Bronchial epithelial cell (primary cell): ENCODE results near the gene SEZ6L. TPM values are rescaled to one million over a fixed set of nuclear protein-coding genes. Genes with fewer than 3 reads are reported as not detected.
A peak's percentile ranks its signal among the peaks of the same experiment; 100 is the strongest.

ENCODE experiments used
- DNase-seq: peaks from one replicate; pipeline ENCODE4 v3.0.0-alpha.2; 2010; ENCODE audit warnings: low read depth
- FAIRE-seq: peaks from 2 replicates; lab custom pipeline; 2011; peaks lifted over from hg19 to GRCh38; lab: Jason Lieb, UNC
- H3K27me3 ChIP-seq: 2 replicates; pipeline ENCODE4 v1.5.1; 2011; ENCODE audit warnings: low read length; ENCODE audit not compliant: control insufficient read depth, insufficient read depth
- H3K36me3 ChIP-seq: 2 replicates; pipeline ENCODE4 v1.5.1; 2011; ENCODE audit warnings: low read length; ENCODE audit not compliant: control insufficient read depth, insufficient read depth
- H3K4me3 ChIP-seq: 2 replicates; pipeline ENCODE4 v1.5.1; 2011; ENCODE audit warnings: mild to moderate bottlenecking, low read depth, low read length, control low read depth
- total RNA-seq: library from RNA; depleted of rRNA; stranded (reverse); fragments of >200 nt; gene quantifications from 2 replicates; pipeline ENCODE4 v1.2.1, GENCODE V29; 2014
- TF ChIP-seq, protein P1 (sequence below): IDR thresholded peaks from 2 replicates; pipeline ENCODE4 v1.5.1; 2011; ENCODE audit warnings: mild to moderate bottlenecking, moderate library complexity, low read length, control low read depth, inconsistent platforms; ENCODE audit not compliant: insufficient read depth, severe bottlenecking

The SEZ6L gene
- total RNA-seq, 1 donor from 2014 or later = not detected

DNA sequence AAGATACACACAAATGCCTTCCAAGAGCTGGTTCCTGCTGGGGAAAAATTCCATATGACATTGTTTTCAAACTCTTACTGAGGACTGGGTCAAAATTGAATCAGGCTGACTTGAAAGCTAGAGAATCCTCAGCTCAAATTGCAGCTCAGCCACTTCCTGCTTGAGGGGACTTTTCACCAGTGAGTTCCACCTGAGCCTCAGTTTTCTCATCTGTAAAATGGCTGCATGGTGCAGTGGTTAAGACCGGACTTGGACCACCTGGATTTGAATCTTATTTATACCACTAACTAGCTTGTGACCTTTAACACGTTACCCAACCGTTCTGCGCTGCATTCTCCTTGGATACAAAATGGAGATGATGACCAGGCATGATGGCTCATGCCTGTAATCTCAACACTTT is 189.9 kb downstream of the SEZ6L start:
- Histone ChIP-seq H3K36me3 (no peaks in the 10 kb centered on the region), H3K4me3 (no peak overlapping the region), H3K27me3 (no peaks in the 10 kb centered on the region)
- FAIRE-seq = no peak
- TF ChIP-seq, protein P1, sequence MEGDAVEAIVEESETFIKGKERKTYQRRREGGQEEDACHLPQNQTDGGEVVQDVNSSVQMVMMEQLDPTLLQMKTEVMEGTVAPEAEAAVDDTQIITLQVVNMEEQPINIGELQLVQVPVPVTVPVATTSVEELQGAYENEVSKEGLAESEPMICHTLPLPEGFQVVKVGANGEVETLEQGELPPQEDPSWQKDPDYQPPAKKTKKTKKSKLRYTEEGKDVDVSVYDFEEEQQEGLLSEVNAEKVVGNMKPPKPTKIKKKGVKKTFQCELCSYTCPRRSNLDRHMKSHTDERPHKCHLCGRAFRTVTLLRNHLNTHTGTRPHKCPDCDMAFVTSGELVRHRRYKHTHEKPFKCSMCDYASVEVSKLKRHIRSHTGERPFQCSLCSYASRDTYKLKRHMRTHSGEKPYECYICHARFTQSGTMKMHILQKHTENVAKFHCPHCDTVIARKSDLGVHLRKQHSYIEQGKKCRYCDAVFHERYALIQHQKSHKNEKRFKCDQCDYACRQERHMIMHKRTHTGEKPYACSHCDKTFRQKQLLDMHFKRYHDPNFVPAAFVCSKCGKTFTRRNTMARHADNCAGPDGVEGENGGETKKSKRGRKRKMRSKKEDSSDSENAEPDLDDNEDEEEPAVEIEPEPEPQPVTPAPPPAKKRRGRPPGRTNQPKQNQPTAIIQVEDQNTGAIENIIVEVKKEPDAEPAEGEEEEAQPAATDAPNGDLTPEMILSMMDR = no peak
- DNase-seq = no peak

DNA sequence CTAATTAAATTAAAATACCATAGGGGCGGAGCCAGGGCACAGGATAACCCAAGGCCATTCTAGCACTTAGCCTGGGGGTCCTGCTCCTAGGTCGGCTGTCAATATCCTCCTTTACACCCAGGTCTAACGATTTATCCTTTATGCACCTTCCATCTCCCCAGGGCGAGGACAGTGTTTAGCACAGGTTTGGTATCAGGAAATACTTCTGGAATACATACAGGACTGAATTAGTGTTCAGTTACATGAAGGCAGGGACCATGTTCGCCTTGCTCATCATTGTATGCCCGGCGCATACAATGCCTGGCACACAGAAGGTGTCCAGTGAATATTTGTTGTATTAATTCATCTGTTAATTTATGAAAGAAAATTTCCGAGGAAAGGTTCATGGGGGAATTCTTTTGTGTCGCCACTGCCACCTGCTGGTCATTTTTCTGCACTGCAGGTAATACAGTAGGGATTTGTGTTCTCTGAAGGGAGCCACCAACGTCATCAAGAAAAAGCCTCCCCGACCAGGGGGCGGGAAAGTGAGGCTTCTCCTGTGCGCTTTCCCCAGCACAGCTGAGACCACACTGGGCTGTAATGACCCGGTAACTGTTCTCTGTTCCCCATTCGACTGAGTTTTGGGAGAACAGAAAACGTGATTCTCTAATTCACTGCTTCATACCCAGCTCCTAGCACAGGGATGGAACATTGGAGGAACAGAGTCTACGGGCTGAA is 191.1 kb downstream of the SEZ6L start:
- TF ChIP-seq, protein P1 = peak; percentile 75
- DNase-seq = peak; percentile 68
- Histone ChIP-seq H3K4me3 (no peak overlapping the region), H3K27me3 (no peaks in the 10 kb centered on the region), H3K36me3 (no peaks in the 10 kb centered on the region)
- no peak for FAIRE-seq

DNA sequence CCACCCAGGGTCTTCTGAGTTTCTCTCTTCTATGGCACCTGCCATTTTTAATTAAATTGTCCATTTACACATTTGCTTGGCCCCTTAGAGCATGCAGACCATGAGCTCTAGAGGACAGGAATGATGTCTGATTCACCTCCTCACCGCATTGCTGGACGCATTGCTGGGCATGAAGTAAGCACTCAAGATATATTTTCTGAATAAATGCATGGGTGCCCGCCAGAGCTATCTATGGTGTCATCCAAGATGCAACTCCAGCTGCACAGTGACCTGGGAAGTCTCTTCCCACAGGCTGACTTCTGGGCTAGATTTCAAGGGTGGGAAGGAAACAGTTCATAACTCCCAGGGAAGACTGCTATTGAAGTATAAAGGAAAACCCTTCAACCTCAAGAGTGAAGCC is 193.2 kb downstream of the SEZ6L start:
- Histone ChIP-seq H3K36me3 (no peaks in the 10 kb centered on the region), H3K27me3 (no peaks in the 10 kb centered on the region), H3K4me3 (no peak overlapping the region)
- FAIRE-seq = no peak
- TF ChIP-seq, protein P1 = no peak
- DNase-seq = no peak

DNA sequence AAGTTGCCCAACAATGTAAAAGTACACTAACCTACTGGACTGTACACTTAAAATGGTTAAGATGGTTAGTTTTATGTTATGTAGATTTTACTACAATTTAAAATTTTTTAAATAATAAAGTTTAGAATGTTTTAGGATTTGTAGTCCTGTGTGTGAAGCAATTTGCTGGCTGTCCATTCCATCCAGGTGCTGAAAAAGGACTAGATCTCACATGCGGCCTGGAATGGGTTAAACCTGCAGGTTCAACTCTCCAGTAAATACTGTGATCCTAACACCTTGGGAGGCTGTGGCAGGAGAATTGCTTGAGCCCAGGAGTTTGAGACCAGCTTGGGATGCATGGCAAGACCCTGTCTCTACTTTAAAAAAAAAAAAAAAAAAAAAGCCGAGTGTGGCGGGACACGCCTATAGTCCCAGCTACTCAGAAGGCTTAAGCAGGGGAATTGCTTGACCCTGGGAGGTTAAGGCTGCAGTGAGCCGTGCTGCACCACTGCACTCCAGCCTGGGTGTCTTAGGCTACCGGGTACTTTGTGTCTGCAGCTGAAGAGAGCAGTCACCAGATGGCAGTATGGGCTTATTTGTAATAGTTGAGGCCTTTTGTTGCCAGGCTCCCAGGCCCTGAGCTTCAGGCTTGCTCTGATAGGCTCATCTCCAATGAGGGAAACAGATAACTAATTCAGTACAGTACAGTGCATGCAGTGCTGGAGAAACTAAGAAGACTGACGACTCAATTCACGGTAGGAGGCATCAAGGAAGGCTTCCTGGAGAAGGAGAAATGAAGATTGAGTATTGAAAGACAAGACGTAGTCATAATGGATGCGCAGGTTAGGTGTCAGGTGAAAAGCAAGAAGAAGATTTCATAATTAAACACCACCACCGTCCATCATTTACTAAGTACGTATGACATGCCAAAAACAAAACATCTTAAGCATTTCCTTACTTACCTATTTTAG is 195.1 kb downstream of the SEZ6L start:
- H3K4me3 ChIP-seq = no peak overlapping the region
- no peaks in the 10 kb centered on the region for H3K27me3 ChIP-seq
- no peak for FAIRE-seq
- DNase-seq = peak; percentile 68
- no peaks in the 10 kb centered on the region for H3K36me3 ChIP-seq
- TF ChIP-seq, protein P1 = peak; percentile 82

DNA sequence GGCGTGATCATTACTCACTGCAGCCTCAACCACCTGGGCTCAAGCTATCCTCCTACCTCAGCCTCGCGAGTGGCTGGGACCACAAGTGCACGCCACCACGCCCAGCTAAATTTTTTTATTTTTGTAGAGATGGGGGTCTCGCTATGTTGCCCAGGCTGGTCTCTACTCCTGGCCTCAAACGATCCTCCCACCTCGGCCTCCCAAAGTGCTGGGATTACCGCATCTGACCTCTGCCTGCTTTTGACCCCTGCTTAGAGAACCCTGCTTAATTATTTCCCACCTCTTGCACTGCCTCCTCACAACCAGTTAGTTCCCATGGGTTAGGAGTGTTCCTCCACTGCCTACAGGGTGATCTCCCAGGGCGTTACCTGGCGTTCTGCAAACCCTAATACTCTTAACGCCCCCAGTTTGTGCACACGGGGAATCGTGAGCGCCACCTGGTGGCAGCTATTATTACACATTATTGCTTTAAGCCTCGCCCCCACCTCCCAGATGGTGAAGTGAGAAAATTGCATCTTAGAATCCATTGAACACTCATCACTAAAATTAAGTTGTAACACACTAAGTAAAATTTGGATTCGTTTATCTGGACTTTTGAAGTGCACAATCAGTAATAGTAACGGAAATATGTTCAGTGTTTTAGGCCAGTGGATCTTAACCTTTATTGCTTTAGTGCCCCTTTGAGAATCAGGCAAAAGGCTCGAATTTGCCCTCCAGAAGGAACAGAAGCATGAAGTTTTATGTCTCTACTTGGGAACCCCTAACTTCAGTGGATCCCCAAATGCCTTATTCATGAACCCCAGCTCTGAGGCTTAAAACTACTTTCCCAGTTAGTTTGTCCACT is 198.4 kb downstream of the SEZ6L start:
- FAIRE-seq (no peak), DNase-seq (peak; percentile 45)
- TF ChIP-seq, protein P1 = peak; percentile 74
- Histone ChIP-seq H3K4me3 (no peak overlapping the region), H3K36me3 (no peaks in the 10 kb centered on the region), H3K27me3 (no peaks in the 10 kb centered on the region)
